ENCODE data around the gene GPR108.
"Not testable (repeated sequence)": the region's sequence is repeated elsewhere in the genome, so short reads cannot be mapped to it uniquely, and the experiment has no call there.

GPR108 gene

DNA sequence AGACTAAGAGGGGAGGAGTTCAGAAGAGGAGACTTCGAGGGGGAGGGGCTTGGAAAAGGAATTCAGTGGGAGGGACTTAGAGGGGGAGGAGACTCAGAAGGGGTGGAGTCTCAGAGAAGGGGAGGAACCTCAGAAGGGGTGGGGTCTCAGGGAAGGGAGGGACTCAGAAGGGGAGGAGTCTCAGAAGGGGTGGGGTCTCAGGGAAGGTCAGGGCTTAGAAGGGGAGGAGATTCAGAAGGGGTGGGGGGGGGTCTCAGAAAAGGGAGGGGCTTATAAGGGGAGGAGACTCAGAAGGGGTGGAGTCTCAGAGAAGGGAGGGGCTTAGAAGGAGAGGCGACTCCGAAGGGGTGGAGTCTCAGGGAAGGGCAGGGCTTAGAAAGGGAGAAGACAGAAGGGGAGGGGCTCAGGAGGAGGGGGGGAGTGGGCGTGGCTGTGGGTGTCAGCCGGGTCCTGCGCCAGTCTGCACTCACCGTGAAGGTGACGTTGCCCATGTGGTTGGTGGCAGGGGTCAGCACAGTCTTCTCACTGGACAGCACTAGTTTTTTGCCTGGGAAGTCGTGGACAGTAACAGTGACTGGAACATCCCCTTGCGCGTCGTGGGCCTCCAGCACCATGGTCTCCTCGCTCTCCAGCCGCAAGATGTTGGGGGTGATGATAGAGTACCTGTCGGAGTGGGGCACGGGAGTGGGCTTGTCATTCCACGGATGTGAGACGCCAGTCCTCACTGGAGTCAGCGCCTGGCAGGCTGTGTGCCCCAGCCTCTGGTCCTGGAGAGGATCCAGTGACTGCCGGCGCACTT, 18.4 kb downstream of the GPR108 start:
- DNase-seq: no peak

DNA sequence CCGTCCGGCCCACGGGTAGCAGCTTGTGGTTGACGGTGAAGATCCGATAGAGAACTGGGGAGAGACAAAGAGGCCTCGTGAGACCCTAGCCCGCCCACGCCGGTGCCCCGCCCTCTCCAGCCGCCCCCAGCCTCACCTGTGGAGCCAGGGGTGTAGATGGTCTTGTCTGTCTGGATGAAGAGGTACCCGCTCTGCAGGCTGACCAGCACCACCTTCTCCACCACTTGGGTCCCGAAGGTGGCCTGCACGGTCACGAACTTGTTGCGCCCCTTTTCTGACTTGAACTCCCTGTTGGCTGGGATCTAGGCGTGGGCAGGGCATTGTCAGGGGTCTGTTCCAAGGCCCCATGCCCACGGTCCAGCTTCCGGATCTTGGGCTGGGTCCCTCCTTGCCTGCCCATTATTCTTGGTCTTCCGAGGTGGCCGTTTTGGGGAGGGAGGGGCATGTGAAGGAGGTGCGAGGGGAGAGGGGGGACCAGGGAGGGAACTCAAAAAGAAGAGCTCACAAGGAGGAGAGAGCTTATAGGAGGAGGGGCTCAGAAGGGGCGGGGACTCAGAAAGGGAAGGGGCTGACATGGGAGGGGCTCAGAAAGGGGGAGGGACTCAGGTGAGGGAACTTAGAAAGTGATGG, 19.2 kb downstream of the GPR108 start:
- DNase-seq: no peak

DNA sequence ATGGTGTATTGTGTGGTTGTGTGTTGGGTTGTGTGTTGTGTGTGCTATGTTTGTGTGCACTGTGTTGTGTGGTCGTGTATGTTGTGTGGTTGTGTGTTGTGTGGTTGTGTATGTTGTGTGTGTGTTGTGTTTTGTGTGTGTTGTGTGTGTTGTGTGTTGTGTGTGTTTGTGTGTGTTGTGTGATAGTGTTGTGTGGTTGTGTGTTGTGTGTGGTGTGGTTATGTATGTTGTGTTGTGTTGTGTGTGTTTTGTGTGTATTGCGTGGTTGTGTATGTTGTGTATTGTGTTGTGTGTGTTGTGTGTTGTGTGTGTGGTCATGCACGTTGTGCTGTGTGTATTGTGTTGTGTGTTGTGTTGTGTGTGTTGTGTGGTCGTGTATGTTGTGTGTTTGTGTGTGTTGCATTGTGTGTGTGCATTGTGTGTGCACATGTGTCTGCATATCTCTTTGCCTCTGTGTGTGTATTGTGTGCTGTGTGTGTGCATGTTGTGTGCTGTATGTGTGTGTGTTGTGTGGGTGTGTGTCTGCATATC, 19.9 kb downstream of the GPR108 start:
- no peak for DNase-seq

DNA sequence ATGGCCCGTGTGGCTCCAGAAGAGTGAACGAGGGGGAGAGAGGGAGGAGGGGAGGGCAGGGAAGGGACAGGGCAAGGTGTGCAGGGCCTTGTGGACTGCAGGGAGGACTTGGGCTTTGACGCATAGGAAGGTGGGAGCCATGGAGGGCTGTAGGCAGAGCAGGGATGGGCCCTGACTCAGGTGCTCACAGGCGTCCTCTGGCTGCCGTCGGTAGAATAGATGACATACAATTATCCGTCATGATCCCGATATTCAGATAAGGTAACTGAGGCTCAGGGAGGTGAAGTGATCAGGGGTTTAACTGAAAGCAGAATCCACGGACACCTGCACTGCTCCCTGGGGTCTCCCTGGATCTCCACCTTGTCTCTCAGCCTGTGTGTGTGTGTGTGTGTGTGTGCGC, 20.3 kb downstream of the GPR108 start:
- no peak for DNase-seq

DNA sequence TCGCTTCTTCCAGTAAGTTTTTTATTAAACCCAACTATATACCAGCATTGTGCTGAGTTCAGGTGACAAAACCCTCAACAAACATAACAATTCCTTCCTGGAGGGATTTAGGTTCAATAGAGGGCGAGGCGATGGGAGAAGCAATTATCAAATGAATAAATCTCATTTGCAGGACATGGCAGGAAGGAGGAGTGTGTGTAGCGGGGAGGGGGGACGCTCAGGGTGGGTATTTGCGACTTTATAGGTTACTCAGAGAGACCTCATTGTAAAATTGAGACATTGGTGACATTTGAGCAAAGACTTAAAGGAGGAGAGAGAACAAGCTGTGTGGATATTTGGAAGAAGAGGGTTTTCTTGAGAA, 20.8 kb downstream of the GPR108 start:
- DNase-seq: no peak

DNA sequence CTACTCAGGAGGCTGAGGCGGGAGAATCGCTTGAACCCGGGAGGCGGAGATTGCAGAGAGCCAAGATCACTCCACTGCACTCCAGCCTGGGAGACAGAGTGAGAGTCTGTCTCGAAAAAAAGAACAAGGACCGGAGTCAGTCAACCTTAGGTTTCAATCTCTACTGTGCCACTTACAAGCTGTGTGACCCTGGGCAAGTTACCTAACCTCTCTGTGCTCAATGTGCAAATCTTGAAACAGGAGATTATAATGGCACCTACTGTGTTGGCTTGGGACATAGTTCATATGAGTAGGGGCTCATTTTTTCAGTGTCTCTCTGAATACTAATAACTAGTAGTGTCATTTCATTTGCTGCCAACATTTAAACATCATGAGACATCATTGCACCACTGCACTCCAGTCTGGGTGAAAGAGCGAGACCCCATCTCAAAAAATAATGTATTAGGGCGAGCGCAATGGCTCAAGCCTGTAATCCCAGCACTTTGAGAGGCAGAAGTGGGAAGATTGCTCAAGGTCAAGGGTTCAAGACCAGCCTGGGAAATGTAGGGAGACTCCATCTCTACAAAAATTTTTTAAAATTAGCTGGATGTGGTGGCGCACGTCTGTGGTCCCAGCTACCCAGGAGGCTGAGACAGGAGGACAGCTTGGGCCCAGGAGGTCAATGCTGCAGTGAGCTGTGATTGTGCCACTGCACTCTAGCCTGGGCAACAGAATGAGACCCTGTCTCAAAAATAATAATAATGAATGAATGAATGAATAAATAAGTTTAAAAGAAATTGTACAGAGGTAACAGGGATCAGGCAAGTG, 22.4 kb downstream of the GPR108 start:
- no peak for DNase-seq

DNA sequence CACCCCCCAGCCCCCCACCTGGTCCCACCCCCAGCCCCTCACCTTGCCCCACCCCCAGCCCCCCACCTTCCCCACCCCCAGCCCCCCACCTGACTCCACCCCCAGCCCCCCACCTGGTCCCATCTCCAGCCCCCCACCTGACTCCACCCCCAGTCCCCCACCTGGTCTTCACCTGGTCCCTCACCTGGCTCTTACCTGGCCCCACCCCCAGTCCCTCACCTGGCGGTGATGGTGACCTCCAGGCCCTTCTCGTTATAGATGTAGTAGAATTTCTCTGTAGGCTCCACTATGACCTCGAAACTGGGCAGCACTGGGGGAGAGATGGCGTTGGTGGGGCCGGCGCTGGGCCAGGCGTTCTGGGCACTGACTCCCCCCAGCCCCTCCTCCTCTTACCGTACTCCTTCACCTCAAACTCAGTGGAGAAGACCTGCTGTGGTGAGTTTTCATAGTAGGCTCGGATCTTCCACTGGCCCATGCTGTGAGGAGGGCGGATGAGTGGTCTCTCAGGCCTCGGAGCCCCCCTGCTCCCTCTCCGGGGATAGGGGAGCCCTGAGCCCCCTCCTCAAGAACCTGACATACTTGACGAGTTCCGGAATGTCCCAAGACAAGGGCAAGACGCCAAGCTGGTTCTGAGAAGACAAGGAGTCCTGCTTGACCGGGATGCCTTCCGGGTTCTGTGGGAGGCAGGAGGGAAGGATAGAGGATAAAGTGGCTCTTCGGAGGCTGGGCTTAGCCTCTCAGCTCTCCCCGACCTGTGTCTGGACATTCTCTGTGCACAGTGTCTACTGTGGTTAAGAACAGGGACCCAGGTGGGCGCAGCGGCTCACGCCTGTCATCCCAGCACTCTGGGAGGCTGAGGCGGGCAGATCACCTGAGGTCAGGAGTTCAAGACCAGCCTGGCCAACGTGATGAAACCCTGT, 23.3 kb downstream of the GPR108 start:
- DNase-seq: no peak

DNA sequence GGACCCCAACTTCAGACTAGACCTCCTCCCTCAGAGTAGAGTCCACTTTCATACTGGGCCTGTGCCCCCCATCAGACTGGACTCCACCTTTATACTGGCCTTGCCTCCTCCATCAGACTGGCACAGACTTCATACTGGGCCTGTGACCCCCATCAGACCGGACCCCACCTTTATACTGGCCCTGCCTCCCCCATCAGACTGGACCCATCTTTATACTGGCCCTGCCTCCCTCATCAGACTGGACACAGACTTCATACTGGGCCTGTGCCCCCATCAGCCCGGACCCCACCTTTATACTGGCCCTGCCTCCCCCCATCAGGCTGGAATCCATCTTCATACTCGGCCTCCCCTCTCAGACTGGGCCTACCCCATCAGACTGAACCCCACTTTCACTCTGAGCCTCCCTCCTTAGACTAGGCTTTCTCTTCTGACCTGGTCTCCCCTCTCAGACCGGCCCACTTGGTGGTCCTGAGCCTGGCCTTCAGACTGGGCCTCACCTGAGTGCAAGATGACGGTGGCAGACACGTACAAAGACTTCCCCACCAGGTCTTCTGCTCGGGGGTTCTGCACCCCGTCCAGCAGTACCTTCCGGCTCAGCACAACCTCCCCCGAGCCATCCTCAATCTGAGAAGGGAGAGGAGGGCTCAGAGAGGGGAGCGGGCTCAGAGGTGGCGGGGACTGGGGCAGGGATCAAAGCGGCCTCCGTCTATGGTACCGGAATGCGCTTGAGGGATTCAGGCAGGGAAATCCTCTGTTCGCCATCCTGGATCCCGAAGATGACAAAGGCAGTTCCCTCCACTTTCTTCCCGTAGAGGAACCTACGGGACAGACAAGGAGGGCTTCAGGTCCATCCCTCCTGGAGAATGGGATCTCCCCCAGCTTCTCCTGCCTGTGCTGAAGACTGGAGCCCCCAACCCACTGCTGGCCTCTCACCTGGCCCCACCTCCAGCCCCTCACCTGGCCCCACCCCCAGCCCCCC, 24.4 kb downstream of the GPR108 start:
- DNase-seq: no peak

DNA sequence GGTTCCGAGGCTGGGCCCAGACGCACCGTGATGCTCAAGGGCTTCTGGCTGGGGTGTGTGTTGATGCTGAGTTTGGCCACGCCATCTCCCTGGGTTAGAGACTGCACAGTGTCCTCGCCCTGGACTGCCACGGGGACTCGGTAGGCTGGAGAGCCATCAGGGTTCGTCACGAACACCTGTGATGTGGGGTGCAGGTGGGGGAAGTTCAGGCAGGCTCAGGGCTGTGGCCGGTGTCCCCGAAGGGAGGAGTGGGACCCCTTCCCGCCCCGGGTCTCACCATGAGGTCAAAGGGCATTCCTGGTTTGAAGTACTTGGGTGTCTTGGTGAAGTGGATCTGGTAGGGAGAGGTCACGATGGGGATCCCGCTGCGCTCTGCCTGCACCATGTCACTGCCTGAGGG, 25.1 kb downstream of the GPR108 start:
- no peak for DNase-seq

DNA sequence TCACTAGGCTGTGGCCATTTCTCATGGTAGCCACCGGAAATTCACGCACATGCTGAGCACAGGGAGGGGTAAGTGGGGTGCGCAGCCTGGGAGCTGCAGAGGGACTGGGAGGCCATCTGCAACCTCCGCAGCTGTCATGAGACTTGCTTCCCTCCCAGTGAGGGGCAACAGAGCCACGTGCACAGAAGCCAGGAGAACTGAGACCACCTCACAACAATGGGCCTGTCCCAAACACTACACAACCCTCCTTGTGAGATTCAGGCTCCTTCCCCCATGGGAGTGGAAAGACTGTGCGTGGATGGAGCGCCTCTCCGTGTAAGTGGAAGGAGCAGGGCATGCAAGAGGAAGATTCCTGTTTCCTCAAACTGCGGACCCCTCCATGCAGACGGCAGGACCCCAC, 25.8 kb downstream of the GPR108 start:
- DNase-seq: no peak

DNA sequence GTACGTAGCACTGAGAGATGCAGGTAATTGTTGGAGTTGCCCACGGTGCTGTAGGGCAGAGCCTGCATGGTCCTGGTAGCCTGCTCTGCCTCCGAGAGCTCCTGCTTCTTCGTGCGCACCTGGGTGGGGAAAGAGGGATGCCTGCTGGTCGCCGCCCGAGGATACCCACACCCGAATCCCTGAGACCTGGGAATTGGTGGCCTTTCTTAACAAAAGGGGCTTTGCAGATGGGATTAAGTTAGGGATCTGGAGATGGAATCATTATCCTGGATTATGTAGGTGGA, 26.4 kb downstream of the GPR108 start:
- DNase-seq: no peak

DNA sequence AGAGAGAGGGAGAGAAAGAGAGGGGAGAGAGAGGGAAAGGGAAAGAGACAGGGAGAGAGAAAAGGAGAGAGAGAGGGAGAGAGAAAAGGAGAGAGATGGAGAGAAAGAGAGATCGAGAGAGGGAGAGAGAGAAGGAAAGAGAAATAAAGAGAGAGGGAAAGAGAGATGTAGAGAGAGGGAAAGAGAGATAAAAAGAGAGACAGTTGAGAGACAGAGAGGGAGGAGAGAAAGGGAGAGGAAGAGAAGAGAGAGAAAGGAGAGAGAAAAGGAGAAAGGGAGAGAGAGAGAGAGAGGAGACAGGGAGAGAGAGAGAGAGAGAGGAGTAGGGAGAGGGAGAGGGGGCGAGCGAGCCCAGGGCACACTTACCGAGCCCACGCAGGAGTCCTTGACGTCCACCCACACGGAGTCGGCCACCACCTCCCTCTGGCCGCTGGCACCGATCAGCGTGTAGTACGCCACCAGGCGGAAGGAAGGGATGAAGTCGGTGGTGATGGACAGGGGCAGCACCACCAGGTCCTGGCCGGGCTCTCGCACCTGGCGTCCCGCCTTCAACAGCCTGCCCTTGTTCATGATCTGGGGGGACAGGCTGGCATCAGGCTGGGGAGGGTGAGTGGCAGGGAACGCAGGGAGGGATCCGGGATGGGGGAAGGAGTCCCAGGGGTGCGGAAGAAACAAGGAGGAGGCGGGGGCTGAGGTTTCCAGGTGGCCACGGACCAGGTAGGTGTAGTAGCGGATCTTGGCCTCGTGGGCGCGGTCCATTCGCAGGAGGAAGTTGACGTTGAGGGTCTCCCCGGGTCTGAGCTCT, 26.9 kb downstream of the GPR108 start:
- DNase-seq: no peak

DNA sequence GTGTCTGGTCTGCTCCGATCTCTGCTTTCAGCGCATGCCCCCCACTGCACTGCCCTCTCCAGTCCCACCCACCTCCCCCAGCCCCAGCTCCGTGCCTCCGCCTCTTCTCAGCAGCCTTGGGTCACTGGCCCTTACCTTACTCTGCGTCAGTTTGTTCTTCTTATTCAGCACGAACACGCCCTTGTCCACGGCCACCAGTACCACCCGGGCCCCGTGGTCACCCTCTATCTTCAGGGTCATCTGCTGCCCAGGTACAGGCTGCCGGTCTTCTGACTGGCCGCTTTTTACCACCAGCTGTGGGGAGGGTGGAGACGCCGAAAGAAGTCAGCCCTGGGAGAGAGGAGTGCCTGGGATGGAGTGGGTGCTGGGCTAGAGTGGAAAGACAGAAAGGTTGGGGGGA, 27.8 kb downstream of the GPR108 start:
- no peak for DNase-seq

DNA sequence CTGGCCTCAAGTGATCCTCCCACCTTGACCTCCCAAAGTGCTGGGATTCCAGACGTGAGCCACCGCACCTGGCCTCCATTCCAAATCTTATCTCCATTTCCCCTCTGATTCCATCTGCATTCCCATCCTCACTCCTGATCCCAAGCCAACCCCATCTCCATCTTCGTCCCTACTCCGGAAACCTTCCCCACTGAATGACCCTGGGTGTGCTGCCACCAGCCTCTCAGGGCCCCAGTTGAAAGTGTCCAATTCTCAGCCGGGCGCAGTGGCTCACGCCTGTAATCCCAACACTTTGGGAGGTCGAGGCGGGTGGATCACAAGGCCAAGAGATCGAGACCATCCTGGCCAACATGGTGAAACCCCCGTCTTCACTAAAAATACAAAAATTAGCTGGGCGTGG, 28.5 kb downstream of the GPR108 start:
- not testable (repeated sequence) for DNase-seq

DNA sequence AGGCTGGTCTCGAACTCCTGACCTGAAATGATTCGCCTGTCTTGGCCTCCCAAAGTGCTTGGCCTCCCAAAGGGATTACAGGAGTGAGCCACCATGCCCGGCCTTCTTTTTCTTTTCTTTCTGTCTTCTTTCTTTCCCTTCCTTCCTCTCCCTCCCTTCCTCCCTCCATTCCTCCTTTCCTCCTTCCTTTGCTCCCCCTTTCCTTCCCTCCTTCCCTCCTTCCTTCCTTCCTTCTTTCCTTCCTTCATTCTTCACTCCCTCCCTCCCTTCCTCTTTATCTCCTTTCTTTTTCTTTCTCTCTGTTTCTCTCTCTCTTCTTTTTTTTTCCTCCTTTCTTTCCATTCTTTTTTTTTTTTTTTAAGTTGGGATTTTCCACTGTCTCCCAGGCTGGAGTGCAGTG, 29.0 kb downstream of the GPR108 start:
- no peak for DNase-seq

DNA sequence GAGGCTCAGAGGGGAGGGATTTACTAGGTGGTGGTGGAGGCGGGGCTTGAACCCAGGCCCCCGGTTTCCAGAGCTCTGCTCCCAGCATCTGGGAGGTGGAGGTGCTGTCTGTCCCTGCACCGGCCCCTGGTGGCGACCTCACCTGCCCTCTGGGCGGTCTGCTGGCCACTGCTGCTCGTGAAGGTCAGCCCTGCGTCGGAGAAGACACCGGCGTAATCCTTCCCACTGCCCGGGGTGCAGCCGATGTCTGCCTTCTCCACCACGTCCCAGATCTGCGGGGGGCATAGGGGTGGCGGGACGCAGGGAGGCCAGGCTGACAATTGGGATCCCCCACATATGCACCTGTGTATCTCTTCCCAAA, 29.7 kb downstream of the GPR108 start:
- DNase-seq: no peak

DNA sequence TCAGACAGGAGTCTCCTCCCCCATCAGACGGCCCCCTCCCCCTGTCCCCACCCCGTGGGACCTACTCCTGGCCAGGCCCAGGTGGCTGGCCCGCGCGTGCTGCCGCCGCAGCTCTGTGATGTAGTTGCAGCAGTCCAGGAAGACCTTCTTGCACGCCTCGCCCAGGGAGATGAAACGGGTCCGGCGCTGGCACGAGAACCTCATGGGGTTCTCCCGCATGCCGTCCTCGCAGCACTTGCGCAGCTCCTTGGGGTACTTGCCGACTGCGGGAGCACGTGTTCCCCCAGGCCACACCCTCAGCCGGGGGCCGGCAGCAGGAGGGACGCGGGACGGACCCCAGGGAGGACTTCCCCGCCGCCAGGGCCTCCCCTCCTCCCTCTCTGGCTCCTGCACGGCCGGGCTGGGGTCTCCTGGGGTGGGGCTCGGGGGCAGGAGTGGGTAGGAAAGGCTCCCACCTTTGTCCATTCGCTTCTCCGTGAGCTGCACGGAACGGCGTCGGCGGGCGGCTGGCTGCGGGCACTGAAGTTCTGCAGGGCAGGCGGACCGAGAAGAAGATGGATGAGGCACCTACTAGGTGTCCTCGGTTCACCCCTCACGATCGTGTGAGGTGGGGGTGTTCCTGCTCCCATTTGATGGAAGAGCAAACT, 30.2 kb downstream of the GPR108 start:
- no peak for DNase-seq

DNA sequence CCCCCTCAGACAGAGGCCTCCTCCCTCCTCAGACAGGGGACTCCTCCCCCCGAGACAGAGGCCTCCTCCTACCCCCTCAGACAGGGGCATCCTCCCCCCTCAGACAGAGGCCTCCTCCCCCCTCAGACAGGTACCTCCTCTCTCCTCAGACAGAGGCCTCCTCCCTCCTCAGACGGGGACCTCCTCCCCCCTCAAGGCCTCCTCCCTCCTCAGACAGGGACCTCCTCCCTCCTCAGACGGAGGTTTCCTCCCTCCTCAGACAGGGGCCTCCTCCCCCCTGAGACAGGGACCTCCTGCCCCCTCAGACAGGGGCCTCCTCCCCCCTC, 30.8 kb downstream of the GPR108 start:
- DNase-seq: no peak

DNA sequence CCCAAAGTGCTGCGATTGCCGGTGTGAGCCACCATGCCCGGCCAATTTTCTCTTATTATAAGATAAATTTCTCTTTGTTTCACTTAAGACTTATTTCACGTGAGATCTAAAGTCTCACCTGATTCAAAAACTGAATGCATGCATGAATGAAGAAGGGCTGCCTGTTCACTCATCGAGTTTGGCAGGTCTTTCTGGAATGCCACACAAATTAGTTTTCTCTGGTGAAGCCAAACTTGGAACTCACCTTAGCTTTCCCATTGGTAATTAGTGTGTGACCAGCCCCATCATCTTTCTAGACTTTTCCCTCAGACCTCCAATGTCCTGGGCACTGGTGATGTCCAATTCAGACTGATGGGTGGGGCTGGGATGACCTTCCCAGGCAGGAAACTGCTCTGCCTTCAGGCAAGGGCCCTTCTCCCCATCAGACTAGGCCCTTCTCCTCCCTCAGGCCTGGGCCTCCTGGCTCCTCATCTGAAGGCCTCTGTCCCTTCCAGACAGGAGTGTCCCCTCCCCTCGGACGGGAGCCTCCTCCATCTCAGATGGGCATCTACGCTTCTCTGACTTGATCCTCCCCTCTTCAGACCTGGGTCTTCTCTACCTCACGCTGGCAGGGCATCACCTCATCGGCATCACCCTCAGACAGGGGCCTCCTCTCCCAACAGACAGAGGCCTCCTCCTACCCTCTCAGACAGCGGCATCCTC, 31.3 kb downstream of the GPR108 start:
- no peak for DNase-seq
